Bronchial epithelial cell (primary cell): ENCODE measurements around the gene LPIN3. TPM values are rescaled to one million over a fixed set of nuclear protein-coding genes. Genes with fewer than 3 reads are reported as not detected.

Experiments used
- DNase-seq: peaks from one replicate; pipeline ENCODE4 v3.0.0-alpha.2; 2010; ENCODE audit warnings: low read depth
- FAIRE-seq: peaks from 2 replicates; lab custom pipeline; 2011; peaks lifted over from hg19 to GRCh38; lab: Jason Lieb, UNC
- H3K27me3 ChIP-seq: 2 replicates; pipeline ENCODE4 v1.5.1; 2011; ENCODE audit warnings: low read length; ENCODE audit not compliant: control insufficient read depth, insufficient read depth
- H3K36me3 ChIP-seq: 2 replicates; pipeline ENCODE4 v1.5.1; 2011; ENCODE audit warnings: low read length; ENCODE audit not compliant: control insufficient read depth, insufficient read depth
- H3K4me3 ChIP-seq: 2 replicates; pipeline ENCODE4 v1.5.1; 2011; ENCODE audit warnings: mild to moderate bottlenecking, low read depth, low read length, control low read depth
- total RNA-seq: library from RNA; depleted of rRNA; stranded (reverse); fragments of >200 nt; gene quantifications from 2 replicates; pipeline ENCODE4 v1.2.1, GENCODE V29; 2014
- TF ChIP-seq, protein P1 (sequence below): IDR thresholded peaks from 2 replicates; pipeline ENCODE4 v1.5.1; 2011; ENCODE audit warnings: mild to moderate bottlenecking, moderate library complexity, low read length, control low read depth, inconsistent platforms; ENCODE audit not compliant: insufficient read depth, severe bottlenecking

Gene LPIN3
- total RNA-seq, 1 donor from 2014 or later: 3.9 TPM

- Histone ChIP-seq H3K36me3 (no peaks in the 10 kb centered on the region), H3K4me3 (no peak overlapping the region), H3K27me3 (no peaks in the 10 kb centered on the region)
- TF ChIP-seq, protein P1, sequence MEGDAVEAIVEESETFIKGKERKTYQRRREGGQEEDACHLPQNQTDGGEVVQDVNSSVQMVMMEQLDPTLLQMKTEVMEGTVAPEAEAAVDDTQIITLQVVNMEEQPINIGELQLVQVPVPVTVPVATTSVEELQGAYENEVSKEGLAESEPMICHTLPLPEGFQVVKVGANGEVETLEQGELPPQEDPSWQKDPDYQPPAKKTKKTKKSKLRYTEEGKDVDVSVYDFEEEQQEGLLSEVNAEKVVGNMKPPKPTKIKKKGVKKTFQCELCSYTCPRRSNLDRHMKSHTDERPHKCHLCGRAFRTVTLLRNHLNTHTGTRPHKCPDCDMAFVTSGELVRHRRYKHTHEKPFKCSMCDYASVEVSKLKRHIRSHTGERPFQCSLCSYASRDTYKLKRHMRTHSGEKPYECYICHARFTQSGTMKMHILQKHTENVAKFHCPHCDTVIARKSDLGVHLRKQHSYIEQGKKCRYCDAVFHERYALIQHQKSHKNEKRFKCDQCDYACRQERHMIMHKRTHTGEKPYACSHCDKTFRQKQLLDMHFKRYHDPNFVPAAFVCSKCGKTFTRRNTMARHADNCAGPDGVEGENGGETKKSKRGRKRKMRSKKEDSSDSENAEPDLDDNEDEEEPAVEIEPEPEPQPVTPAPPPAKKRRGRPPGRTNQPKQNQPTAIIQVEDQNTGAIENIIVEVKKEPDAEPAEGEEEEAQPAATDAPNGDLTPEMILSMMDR: no peak
- DNase-seq: no peak
- FAIRE-seq: no peak
These were observed 54.5 kb downstream of the LPIN3 start for GRCh38 chr20:41394931-41395666.

DNA sequence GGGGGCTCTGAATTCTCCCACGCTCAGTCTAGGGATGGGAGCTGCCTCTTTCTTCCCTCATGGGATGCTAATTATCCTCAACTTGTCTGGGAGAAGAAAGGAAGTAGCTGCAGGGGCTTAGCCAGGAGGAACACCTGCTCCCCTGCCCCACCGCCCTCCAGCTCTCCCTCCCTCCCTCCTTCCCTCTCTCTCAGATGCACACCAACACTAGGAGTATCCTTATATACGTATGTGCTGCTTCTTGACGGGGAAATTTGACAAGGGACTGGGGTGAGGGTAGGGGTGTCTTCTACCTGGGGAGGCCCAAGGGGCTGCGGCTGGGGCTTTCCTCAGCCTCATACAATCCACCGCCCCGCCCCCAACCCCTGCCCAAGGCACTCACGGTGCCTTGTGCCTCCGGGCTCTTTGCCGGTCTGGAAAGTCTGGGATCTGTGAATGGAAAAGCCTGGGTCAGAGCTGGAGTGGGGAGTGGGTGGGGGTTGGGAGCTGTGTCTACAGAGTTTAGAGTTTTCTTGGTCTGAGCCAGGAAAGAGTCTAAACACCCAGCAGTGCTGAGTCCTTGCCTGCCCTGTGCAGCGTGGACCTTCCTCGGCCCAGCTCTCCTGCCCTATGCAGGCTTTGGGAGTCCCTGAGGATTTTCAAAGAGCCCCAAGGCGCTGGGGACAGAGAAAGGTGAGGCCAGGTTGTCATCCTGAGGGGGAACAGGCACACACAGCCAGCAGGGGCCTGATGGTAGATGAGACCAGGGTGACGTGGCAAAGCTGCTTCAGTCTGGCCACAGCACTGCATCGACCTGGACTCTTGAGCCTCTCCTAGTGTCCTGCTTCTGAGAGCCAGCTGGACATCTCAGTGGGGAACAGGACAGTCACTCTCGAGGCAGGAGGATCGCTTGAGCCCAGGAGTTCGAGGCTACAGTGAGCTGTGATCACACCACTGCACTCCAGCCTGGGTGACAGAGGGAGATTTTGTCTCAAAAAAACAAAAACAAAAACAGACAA is 55.3 kb downstream of the LPIN3 start:
- TF ChIP-seq, protein P1: no peak
- Histone ChIP-seq H3K27me3 (no peaks in the 10 kb centered on the region), H3K4me3 (no peak overlapping the region), H3K36me3 (no peaks in the 10 kb centered on the region)
- DNase-seq (no peak), FAIRE-seq (no peak)

- Histone ChIP-seq H3K4me3 (no peak overlapping the region), H3K27me3 (no peaks in the 10 kb centered on the region), H3K36me3 (no peaks in the 10 kb centered on the region)
- TF ChIP-seq, protein P1: no peak
- FAIRE-seq (no peak), DNase-seq (no peak)
These were observed 57.8 kb downstream of the LPIN3 start for GRCh38 chr20:41398408-41398807.

DNA sequence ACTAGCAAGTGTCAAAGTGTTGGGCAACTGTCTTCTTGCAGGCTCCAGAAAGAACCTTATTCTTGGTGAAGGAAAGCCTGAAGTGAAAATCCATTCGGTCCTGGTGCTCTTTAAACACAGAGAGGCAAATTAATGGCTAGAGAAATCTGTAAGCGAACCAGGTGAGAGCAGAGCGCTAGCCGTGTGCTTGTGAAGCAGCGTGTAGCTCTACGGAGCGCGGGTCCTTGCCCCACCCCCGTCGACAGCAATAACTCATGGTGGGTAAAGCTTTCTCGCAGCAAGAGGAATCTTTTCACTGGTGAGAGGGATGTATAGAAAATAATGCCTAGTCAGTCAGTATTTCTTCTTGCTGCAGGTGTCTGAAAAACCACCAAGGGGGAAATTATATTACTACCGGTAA is 63.0 kb downstream of the LPIN3 start:
- DNase-seq (no peak), FAIRE-seq (no peak)
- H3K4me3 ChIP-seq: no peak overlapping the region
- TF ChIP-seq, protein P1: no peak
- peaks cover 20% of the 10 kb centered on the region for H3K36me3 ChIP-seq
- no peaks in the 10 kb centered on the region for H3K27me3 ChIP-seq

DNA sequence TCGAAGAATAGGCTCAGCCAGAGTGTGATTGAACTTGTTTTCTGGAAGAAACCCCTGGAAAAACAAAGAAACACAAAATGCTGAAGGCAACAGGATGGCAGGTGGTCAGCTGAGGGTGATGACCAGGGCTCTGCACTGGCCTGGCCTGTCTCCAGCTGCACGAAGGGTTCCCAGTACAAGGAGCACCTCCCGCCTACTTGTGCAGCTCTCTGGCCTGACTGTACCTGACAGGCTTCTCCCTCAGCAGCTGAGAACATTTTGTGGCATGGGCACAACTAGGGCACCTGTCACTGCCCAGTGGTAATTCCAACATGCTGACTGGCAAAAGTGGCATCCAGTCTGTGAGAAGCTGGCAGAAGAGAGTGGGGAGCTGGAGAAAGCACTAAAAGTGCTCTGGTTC is 64.8 kb downstream of the LPIN3 start:
- Histone ChIP-seq H3K4me3 (no peak overlapping the region), H3K27me3 (no peaks in the 10 kb centered on the region), H3K36me3 (peaks cover 23% of the 10 kb centered on the region)
- FAIRE-seq (no peak), DNase-seq (no peak)
- TF ChIP-seq, protein P1: no peak
